Neural progenitor cell (in vitro differentiated cells): ENCODE measurements around the gene RAD51AP2. TPM values are rescaled to one million over a fixed set of nuclear protein-coding genes. Genes with fewer than 3 reads are reported as not detected.

Experiments
- DNase-seq: peaks from one replicate; pipeline ENCODE4 v3.0.0-alpha.2; 2016; ENCODE audit warnings: low spot score
- H2AFZ ChIP-seq: fragments of 200-600 bp; sonication (generic); replicated peaks from 2 replicates; pipeline ENCODE4 v1.6.1; 2016; ENCODE audit warnings: antibody characterized with exemption
- H3F3A ChIP-seq: fragments of 200-600 bp; sonication (generic); 2 replicates; pipeline ENCODE4 v1.6.1; 2016; ENCODE audit warnings: antibody characterized with exemption, low read depth
- H3K27ac ChIP-seq: fragments of 200-600 bp; sonication (generic); 2 replicates; pipeline ENCODE4 v1.5.1; 2016; ENCODE audit warnings: mild to moderate bottlenecking
- H3K27me3 ChIP-seq: fragments of 200-600 bp; sonication (generic); 2 replicates; pipeline ENCODE4 v1.6.1; 2016; ENCODE audit warnings: mild to moderate bottlenecking, moderate library complexity
- H3K36me3 ChIP-seq: fragments of 200-600 bp; sonication (generic); 2 replicates; pipeline ENCODE4 v1.5.1; 2016
- H3K4me1 ChIP-seq: fragments of 200-600 bp; sonication (generic); 2 replicates; pipeline ENCODE4 v1.6.1; 2016; ENCODE audit warnings: mixed run types
- H3K4me2 ChIP-seq: fragments of 200-600 bp; sonication (generic); 2 replicates; pipeline ENCODE4 v1.6.1; 2016
- H3K4me3 ChIP-seq: fragments of 200-600 bp; sonication (generic); 2 replicates; pipeline ENCODE4 v1.5.1; 2016
- H3K79me2 ChIP-seq: fragments of 200-600 bp; sonication (generic); 2 replicates; pipeline ENCODE4 v1.6.1; 2016; ENCODE audit warnings: low read depth
- H3K9ac ChIP-seq: fragments of 200-600 bp; sonication (generic); 2 replicates; pipeline ENCODE4 v1.6.1; 2016
- H3K9me3 ChIP-seq: fragments of 200-600 bp; sonication (generic); 2 replicates; pipeline ENCODE4 v1.5.1; 2016; ENCODE audit warnings: low read depth
- H4K20me1 ChIP-seq: fragments of 200-600 bp; sonication (generic); 2 replicates; pipeline ENCODE4 v1.6.1; 2016; ENCODE audit warnings: low read depth
- H3K27ac Mint-ChIP-seq: 3 replicates; pipeline ENCODE4 v1.8.0; 2021; ENCODE audit warnings: mixed read lengths
- H3K27me3 Mint-ChIP-seq: 2 replicates; pipeline ENCODE4 v1.8.0; 2022; ENCODE audit warnings: low read depth, mild to moderate bottlenecking, inconsistent platforms, moderate library complexity, mixed read lengths; ENCODE audit not compliant: insufficient read depth
- H3K36me3 Mint-ChIP-seq: 3 replicates; pipeline ENCODE4 v1.8.0; 2021; ENCODE audit warnings: mixed read lengths
- H3K4me1 Mint-ChIP-seq: 3 replicates; pipeline ENCODE4 v1.8.0; 2021; ENCODE audit warnings: mixed read lengths
- H3K4me3 Mint-ChIP-seq: 3 replicates; pipeline ENCODE4 v1.8.0; 2021; ENCODE audit warnings: mild to moderate bottlenecking, moderate library complexity, mixed read lengths
- H3K9me3 Mint-ChIP-seq: 3 replicates; pipeline ENCODE4 v1.8.0; 2020; ENCODE audit warnings: mixed read lengths
- EZH2 ChIP-seq: fragments of 200-600 bp; sonication (generic); IDR thresholded peaks from 2 replicates; pipeline ENCODE4 v1.6.1; 2017; ENCODE audit warnings: antibody characterized with exemption, mild to moderate bottlenecking, moderate library complexity
- EZH2phosphoT487 ChIP-seq: fragments of 200-600 bp; sonication (generic); IDR thresholded peaks from 2 replicates; pipeline ENCODE4 v1.6.1; 2017; ENCODE audit warnings: antibody characterized with exemption
- total RNA-seq: library from RNA; depleted of rRNA; stranded (reverse); fragments of >200 nt; gene quantifications from 2 replicates; pipeline ENCODE4 v1.2.3, GENCODE V29; 2015; ENCODE audit warnings: low replicate concordance
- TF ChIP-seq, protein P1 (sequence below): fragments of 200-600 bp; sonication (generic); IDR thresholded peaks from 2 replicates; pipeline ENCODE4 v1.5.1; 2017; ENCODE audit warnings: antibody characterized with exemption, mild to moderate bottlenecking

Gene RAD51AP2
- total RNA-seq, 1 donor from 2014 or later = 1.2 TPM

DNA sequence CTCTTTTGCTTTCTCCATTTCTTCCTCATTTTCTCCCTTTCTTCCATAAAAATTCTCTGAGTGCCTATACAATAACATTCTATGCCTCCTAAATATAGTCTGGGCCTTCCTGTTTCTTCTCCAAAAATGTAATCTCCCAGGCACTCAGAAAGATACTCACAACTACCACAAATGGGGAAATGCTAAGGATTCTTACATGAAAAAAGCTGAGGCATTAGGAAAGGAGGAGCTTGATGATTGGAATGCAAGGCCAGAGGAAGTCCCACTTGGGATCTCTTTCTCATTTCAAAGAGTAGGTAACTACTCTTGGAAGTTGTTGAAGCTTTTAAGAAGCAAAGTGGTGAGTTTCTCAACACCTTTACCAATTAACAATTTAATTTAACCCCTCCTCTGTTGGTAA lies 25.6 kb upstream of the RAD51AP2 start:
- Mint-ChIP-seq H3K4me3 (no peak overlapping the region), H3K27ac (no peak overlapping the region), H3K4me1 (peaks cover 32% of the 10 kb centered on the region), H3K36me3 (no peaks in the 10 kb centered on the region), H3K9me3 (no peaks in the 10 kb centered on the region), H3K27me3 (peaks cover 23% of the 10 kb centered on the region)
- no peaks in the 10 kb centered on the region for H3K27me3 ChIP-seq
- H3K27ac ChIP-seq = peak overlapping the region; percentile 90
- H3K4me1 ChIP-seq = peaks cover 71% of the 10 kb centered on the region
- H3K9me3 ChIP-seq = no peaks in the 10 kb centered on the region
- peaks cover 80% of the 10 kb centered on the region for H3K79me2 ChIP-seq
- H3K9ac ChIP-seq = no peak overlapping the region
- no peak for TF ChIP-seq EZH2
- TF ChIP-seq EZH2phosphoT487 = no peak
- TF ChIP-seq, protein P1, sequence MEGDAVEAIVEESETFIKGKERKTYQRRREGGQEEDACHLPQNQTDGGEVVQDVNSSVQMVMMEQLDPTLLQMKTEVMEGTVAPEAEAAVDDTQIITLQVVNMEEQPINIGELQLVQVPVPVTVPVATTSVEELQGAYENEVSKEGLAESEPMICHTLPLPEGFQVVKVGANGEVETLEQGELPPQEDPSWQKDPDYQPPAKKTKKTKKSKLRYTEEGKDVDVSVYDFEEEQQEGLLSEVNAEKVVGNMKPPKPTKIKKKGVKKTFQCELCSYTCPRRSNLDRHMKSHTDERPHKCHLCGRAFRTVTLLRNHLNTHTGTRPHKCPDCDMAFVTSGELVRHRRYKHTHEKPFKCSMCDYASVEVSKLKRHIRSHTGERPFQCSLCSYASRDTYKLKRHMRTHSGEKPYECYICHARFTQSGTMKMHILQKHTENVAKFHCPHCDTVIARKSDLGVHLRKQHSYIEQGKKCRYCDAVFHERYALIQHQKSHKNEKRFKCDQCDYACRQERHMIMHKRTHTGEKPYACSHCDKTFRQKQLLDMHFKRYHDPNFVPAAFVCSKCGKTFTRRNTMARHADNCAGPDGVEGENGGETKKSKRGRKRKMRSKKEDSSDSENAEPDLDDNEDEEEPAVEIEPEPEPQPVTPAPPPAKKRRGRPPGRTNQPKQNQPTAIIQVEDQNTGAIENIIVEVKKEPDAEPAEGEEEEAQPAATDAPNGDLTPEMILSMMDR = no peak
- H2AFZ ChIP-seq = no peak overlapping the region
- H3F3A ChIP-seq = peaks cover 64% of the 10 kb centered on the region
- peak overlapping the region; percentile 77 for H3K4me3 ChIP-seq
- H4K20me1 ChIP-seq = no peaks in the 10 kb centered on the region
- peak; percentile 26 for DNase-seq
- no peaks in the 10 kb centered on the region for H3K36me3 ChIP-seq
- H3K4me2 ChIP-seq = peak overlapping the region; percentile 99

DNA sequence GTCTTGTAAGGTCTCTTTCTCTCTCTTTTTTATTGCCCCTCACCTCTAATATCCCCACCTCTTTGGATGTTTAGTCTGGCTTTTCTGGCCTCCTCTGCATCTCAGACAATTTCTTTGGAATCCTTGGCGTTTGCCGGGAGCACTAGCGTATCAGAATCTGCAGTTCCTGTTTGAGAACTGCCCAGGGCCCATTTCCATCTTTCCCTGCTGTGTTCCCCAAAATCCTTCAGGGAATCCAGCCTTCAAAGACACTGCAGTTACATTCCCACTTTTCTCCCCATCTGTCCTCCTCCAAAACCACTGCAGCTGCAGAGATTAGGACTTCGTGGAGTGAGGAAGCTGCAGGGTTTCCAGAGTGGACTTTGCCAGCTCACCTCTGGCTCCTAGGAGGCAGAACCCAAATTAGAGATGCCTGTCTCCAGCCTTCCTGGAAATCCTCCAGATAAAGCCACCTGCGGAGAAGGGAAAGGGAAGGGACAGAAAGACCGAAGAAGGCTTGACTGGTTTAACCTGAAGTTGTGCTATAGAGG lies 25.0 kb upstream of the RAD51AP2 start:
- H3K79me2 ChIP-seq = peaks cover 74% of the 10 kb centered on the region
- H3K27me3 ChIP-seq = peaks cover 5% of the 10 kb centered on the region
- H3K27me3 Mint-ChIP-seq = peaks cover 27% of the 10 kb centered on the region
- H3K4me3 Mint-ChIP-seq = no peak overlapping the region
- TF ChIP-seq EZH2phosphoT487 = no peak
- TF ChIP-seq, protein P1 = no peak
- TF ChIP-seq EZH2 = no peak
- H3K27ac Mint-ChIP-seq = no peak overlapping the region
- no peaks in the 10 kb centered on the region for H4K20me1 ChIP-seq
- no peak overlapping the region for H3K9ac ChIP-seq
- H3K4me1 Mint-ChIP-seq = peaks cover 36% of the 10 kb centered on the region
- DNase-seq = peak; percentile 62
- peak overlapping the region; percentile 77 for H3K4me3 ChIP-seq
- H3K9me3 ChIP-seq = no peaks in the 10 kb centered on the region
- no peaks in the 10 kb centered on the region for H3K36me3 Mint-ChIP-seq
- peak overlapping the region; percentile 57 for H2AFZ ChIP-seq
- H3F3A ChIP-seq = peaks cover 71% of the 10 kb centered on the region
- H3K36me3 ChIP-seq = no peaks in the 10 kb centered on the region
- H3K9me3 Mint-ChIP-seq = no peaks in the 10 kb centered on the region
- peaks cover 65% of the 10 kb centered on the region for H3K4me1 ChIP-seq
- H3K4me2 ChIP-seq = peak overlapping the region; percentile 99
- peak overlapping the region; percentile 90 for H3K27ac ChIP-seq

DNA sequence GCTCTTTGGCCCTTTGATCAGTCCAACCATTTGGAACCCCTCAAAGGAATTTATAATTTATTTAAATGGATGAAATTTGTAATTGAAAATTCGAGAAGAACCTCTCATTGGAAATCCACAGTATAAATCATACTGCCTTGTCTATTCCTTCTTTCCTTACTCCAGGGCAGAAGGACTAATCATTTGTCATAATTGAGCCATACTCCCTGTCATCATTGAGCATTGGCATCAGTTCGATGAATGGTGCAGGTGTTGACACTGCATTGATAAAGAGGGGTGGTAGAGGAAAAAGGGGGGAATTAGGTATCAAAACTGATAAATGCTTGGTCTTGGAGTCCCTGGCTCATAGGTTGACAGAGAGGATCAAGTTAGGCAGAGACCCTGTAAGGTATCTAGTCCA lies 24.2 kb upstream of the RAD51AP2 start:
- H4K20me1 ChIP-seq = no peaks in the 10 kb centered on the region
- H3K27ac Mint-ChIP-seq = no peak overlapping the region
- no peaks in the 10 kb centered on the region for H3K36me3 ChIP-seq
- peak overlapping the region; percentile 99 for H3K4me2 ChIP-seq
- peaks cover 41% of the 10 kb centered on the region for H3K4me1 Mint-ChIP-seq
- no peaks in the 10 kb centered on the region for H3K9me3 Mint-ChIP-seq
- H3K27me3 ChIP-seq = peaks cover 12% of the 10 kb centered on the region
- no peak for DNase-seq
- no peak overlapping the region for H3K4me3 Mint-ChIP-seq
- no peaks in the 10 kb centered on the region for H3K36me3 Mint-ChIP-seq
- H3K9ac ChIP-seq = no peak overlapping the region
- H3K4me1 ChIP-seq = peaks cover 57% of the 10 kb centered on the region
- TF ChIP-seq, protein P1 = no peak
- no peak for TF ChIP-seq EZH2phosphoT487
- no peak overlapping the region for H2AFZ ChIP-seq
- H3K27ac ChIP-seq = no peak overlapping the region
- peaks cover 29% of the 10 kb centered on the region for H3K27me3 Mint-ChIP-seq
- no peaks in the 10 kb centered on the region for H3K9me3 ChIP-seq
- peaks cover 67% of the 10 kb centered on the region for H3K79me2 ChIP-seq
- peak overlapping the region; percentile 77 for H3K4me3 ChIP-seq
- H3F3A ChIP-seq = peaks cover 77% of the 10 kb centered on the region
